Right atrium auricular region (tissue), 2 donors: ENCODE results near the gene THAP12. TPM values are rescaled to one million over a fixed set of nuclear protein-coding genes. Genes with fewer than 3 reads are reported as not detected.
"Not testable (repeated sequence)": the region's sequence is repeated elsewhere in the genome, so short reads cannot be mapped to it uniquely, and the experiment has no call there.

Experiments used
- DNase-seq: peaks from one replicate; pipeline ENCODE4 v3.0.0-alpha.2; 2019; ENCODE audit warnings: low spot score
- H3K27ac ChIP-seq, 2 donors: fragments of 200-600 bp; sonication (generic); 1 replicate in 1 of 2; 2 replicates in 1 of 2; pipeline ENCODE4 v1.5.1; 2016 to 2019
- H3K27me3 ChIP-seq, 2 donors: fragments of 200-600 bp; sonication (generic); one replicate each; pipeline versions ENCODE4 v1.5.1 to v1.6.0; 2017 to 2019
- H3K36me3 ChIP-seq: fragments of 200-600 bp; sonication (generic); one replicate; pipeline ENCODE4 v1.5.1; 2016
- H3K4me1 ChIP-seq, 2 donors: fragments of 200-600 bp; sonication (generic); one replicate each; pipeline versions ENCODE4 v1.5.1 to v1.6.0; 2017 to 2019
- H3K4me3 ChIP-seq, 2 donors: fragments of 200-600 bp; sonication (generic); 1 replicate in 1 of 2; 2 replicates in 1 of 2; pipeline ENCODE4 v1.5.1; 2017 to 2019; ENCODE audit warnings: mild to moderate bottlenecking in 1 of 2, moderate library complexity in 1 of 2
- H3K9me3 ChIP-seq, 2 donors: fragments of 200-600 bp; sonication (generic); one replicate each; pipeline ENCODE4 v1.5.1; 2019
- total RNA-seq, 2 donors: library from RNA; depleted of rRNA; stranded (reverse); fragments of >200 nt; gene quantifications; one replicate each; pipeline ENCODE4 v1.1.0, GENCODE V29; 2016
- TF ChIP-seq, protein P1 (sequence below), 2 donors: fragments of 200-600 bp; sonication (generic); IDR thresholded peaks; one replicate each; pipeline ENCODE4 v1.5.1; 2019; ENCODE audit warnings: antibody characterized with exemption in 2 of 2

Gene THAP12
- total RNA-seq, 2 donors from 2014 or later: 15.1 to 16.2 TPM

DNA sequence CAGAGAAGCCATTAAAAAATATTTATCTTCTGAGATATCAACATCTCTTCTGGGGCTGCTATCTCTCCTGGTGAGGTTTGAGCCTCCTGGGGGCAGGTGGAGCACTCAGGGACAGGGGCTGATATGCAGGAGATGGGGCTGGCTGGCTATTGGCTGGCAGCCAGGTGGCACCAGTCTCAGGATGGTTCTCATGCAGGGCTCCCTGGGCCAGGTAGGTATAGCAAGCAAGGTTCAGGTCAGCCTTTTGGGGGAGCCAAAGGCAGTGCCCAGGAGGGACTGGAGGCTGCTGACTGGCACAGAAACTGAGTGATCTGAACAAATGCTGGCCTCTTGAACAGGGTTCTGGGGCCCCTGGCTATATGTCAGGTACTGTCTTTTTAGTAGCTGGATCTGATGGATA lies 34.1 kb upstream of the THAP12 start:
- no peak for DNase-seq
- no peaks in the 10 kb centered on the region for H3K36me3 ChIP-seq
- H3K27me3 ChIP-seq: no peaks in the 10 kb centered on the region
- H3K4me3 ChIP-seq: no peak overlapping the region
- TF ChIP-seq, protein P1, sequence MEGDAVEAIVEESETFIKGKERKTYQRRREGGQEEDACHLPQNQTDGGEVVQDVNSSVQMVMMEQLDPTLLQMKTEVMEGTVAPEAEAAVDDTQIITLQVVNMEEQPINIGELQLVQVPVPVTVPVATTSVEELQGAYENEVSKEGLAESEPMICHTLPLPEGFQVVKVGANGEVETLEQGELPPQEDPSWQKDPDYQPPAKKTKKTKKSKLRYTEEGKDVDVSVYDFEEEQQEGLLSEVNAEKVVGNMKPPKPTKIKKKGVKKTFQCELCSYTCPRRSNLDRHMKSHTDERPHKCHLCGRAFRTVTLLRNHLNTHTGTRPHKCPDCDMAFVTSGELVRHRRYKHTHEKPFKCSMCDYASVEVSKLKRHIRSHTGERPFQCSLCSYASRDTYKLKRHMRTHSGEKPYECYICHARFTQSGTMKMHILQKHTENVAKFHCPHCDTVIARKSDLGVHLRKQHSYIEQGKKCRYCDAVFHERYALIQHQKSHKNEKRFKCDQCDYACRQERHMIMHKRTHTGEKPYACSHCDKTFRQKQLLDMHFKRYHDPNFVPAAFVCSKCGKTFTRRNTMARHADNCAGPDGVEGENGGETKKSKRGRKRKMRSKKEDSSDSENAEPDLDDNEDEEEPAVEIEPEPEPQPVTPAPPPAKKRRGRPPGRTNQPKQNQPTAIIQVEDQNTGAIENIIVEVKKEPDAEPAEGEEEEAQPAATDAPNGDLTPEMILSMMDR (IDR thresholded peaks at IDR 0.05): no peak
- no peak overlapping the region for H3K27ac ChIP-seq
- H3K9me3 ChIP-seq: no peaks in the 10 kb centered on the region
- H3K4me1 ChIP-seq: no peaks in the 10 kb centered on the region

DNA sequence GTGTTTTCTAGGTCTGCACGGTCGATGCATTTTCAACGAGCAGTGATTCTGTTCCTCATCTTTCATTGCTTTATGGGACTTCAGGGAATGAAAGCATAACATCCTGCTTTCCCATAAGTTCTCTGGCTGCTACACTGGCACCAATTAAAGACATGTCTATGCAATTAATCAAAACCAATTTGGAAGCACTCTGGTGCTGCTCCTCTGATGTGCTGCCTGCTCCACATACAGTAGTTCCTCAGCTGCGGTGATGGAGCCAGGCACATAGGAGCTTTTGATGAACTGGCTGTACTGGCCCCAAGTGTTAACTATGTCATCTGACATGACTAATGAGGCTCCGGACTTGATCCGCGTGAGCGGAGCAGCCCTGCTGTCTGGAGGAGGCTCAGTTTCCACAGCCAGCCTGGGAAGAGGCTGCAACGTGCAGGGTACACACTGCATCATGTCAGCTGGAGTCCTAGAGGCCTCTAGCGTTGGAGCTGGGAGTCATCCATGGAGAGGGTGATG lies 30.0 kb upstream of the THAP12 start:
- TF ChIP-seq, protein P1 (IDR thresholded peaks at IDR 0.05): no peak

DNA sequence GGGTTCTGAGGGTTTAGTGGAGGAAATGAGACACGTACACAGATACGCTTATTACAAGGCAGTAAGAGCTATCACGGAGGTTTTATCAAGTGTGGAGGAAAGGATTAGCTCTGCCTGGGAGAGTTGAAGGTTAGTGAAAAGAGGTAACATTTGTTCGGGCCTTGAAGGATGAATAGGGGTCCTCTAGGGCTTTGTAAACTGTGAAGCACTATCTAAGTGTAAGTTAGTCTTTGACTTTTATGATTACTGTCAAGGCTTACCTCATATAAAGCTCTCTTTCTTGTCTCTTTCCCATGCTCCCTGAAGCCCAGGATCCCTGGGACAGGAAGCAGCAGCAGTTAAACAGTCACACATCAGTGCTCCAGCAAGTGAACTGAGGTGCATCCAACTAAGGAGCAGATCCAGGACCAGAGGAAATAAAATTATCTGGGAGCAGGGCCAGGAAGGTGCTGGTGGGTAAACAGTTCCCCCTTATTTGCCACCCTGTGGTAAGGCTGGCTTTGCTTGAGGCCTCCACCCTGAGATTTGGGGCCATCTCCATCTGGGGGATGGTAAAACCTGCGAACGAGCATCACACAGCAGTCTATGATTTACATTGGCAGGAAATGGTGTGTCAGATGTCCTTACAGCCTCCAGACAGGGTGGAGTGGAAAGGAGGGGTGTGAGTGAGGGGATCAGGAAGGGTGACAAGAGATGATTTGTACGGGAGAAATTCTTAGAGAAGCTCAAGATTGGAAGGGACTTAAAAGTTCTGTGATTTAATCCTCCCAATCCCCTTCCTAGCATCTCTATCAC lies 27.4 kb upstream of the THAP12 start:
- no peaks in the 10 kb centered on the region for H3K36me3 ChIP-seq
- no peak overlapping the region for H3K4me3 ChIP-seq
- no peaks in the 10 kb centered on the region for H3K9me3 ChIP-seq
- DNase-seq: no peak
- no peaks in the 10 kb centered on the region for H3K27me3 ChIP-seq
- TF ChIP-seq, protein P1 (IDR thresholded peaks at IDR 0.05): no peak
- no peak overlapping the region for H3K27ac ChIP-seq
- H3K4me1 ChIP-seq: no peaks in the 10 kb centered on the region

More for the DNA sequence above, 30.0 kb upstream of the THAP12 start:
- no peaks in the 10 kb centered on the region for H3K4me1 ChIP-seq
- no peaks in the 10 kb centered on the region for H3K27me3 ChIP-seq
- H3K9me3 ChIP-seq: no peaks in the 10 kb centered on the region
- no peak overlapping the region for H3K27ac ChIP-seq
- no peak for DNase-seq
- H3K36me3 ChIP-seq: no peaks in the 10 kb centered on the region
- no peak overlapping the region for H3K4me3 ChIP-seq

DNA sequence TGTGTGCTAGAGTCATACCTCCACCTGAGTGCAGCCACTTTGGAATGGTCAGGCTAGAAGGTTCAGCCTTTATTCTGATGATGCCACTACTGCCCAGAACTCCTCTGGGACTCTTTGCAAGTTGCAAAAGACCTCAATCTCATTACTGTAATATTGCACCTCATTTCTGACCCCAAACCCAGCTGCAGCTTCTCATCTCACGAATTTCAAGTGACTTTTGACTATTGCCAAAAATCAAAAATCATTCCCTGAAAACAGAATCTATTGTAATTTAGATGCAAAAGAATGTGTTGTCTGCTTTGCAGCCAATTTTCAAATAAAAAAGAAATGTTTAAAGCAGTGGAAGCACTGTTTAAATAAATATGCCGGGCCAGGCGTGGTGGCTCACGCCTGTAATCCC lies 25.4 kb upstream of the THAP12 start:
- no peaks in the 10 kb centered on the region for H3K9me3 ChIP-seq
- H3K27ac ChIP-seq: no peak overlapping the region
- H3K4me1 ChIP-seq: no peaks in the 10 kb centered on the region
- no peak overlapping the region for H3K4me3 ChIP-seq
- TF ChIP-seq, protein P1 (IDR thresholded peaks at IDR 0.05): no peak
- DNase-seq: no peak
- no peaks in the 10 kb centered on the region for H3K27me3 ChIP-seq
- no peaks in the 10 kb centered on the region for H3K36me3 ChIP-seq

DNA sequence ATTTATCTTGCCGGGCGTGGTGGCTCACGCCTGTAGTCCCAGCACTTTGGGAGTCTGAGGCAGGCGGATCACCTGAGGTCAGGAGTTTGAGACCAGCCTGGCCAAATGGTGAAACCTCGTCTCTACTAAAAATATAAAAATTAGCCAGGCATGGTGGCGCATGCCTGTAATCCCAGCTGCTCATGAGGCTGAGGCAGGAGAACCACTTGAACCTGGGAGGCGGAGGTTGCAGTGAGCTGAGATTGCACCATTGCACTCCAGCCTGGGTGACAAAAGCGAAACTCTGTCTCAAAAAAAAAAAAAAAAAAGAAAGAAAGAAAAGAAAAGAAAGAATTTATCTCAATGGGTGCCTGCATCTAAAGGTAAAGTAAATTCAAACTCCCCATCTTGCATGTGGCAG lies 20.6 kb upstream of the THAP12 start:
- not testable (repeated sequence) for H3K4me3 ChIP-seq, H3K9me3 ChIP-seq, H3K27me3 ChIP-seq, H3K4me1 ChIP-seq, H3K36me3 ChIP-seq, H3K27ac ChIP-seq, DNase-seq

DNA sequence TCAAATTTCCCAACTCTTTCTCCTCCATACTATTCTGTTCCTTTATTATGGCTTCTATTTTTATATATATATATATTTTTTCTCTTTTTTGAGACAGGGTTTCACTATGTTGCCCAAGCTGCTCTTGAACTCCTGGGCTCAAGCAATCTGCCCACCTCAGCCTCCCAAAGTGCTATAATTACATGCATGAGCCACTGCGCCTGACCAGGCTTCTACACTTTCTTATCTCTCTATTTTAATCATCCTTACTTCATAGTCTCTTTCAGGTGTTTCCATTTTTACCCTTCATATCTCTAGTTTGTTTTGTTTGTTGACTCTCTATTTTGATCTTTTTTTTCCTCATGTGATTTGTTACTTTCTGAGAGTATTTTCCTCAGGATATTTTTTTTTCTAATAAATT lies 20.0 kb upstream of the THAP12 start:
- no peak overlapping the region for H3K27ac ChIP-seq
- H3K27me3 ChIP-seq: no peaks in the 10 kb centered on the region
- no peaks in the 10 kb centered on the region for H3K36me3 ChIP-seq
- TF ChIP-seq, protein P1 (IDR thresholded peaks at IDR 0.05): no peak
- H3K4me3 ChIP-seq: no peak overlapping the region
- no peaks in the 10 kb centered on the region for H3K4me1 ChIP-seq
- DNase-seq: no peak
- no peaks in the 10 kb centered on the region for H3K9me3 ChIP-seq
